GM12892 (cell line): Measurements from ENCODE around the gene FOXK2. TPM values are rescaled to one million over a fixed set of nuclear protein-coding genes. Genes with fewer than 3 reads are reported as not detected.

Experiments
- DNase-seq: peaks from one replicate; pipeline ENCODE4 v3.0.0; 2011; ENCODE audit not compliant: insufficient read length
- FAIRE-seq: peaks from 2 replicates; lab custom pipeline; 2011; peaks lifted over from hg19 to GRCh38; lab: Jason Lieb, UNC
- POLR2A ChIP-seq: IDR thresholded peaks from 2 replicates; pipeline ENCODE4 v1.6.1; 2011; ENCODE audit warnings: low read depth, low read length, control low read depth
- POLR2AphosphoS5 ChIP-seq: IDR thresholded peaks from 2 replicates; pipeline ENCODE4 v1.6.1; 2011; ENCODE audit warnings: low read depth, low read length, control low read depth
- TAF1 ChIP-seq: IDR thresholded peaks from 2 replicates; pipeline ENCODE4 v1.6.1; 2011; ENCODE audit warnings: low read depth, mild to moderate bottlenecking, control low read depth, low read length, borderline replicate concordance
- polyA plus RNA-seq: library from polyadenylated mRNA; unstranded; fragments of >200 nt; gene quantifications from one replicate; pipeline ENCODE4 v1.2.1, GENCODE V29; 2012; ENCODE audit warnings: missing spikeins, inconsistent platforms; ENCODE audit not compliant: missing spikeins

The FOXK2 gene
- 22.8 TPM for polyA plus RNA-seq

DNA sequence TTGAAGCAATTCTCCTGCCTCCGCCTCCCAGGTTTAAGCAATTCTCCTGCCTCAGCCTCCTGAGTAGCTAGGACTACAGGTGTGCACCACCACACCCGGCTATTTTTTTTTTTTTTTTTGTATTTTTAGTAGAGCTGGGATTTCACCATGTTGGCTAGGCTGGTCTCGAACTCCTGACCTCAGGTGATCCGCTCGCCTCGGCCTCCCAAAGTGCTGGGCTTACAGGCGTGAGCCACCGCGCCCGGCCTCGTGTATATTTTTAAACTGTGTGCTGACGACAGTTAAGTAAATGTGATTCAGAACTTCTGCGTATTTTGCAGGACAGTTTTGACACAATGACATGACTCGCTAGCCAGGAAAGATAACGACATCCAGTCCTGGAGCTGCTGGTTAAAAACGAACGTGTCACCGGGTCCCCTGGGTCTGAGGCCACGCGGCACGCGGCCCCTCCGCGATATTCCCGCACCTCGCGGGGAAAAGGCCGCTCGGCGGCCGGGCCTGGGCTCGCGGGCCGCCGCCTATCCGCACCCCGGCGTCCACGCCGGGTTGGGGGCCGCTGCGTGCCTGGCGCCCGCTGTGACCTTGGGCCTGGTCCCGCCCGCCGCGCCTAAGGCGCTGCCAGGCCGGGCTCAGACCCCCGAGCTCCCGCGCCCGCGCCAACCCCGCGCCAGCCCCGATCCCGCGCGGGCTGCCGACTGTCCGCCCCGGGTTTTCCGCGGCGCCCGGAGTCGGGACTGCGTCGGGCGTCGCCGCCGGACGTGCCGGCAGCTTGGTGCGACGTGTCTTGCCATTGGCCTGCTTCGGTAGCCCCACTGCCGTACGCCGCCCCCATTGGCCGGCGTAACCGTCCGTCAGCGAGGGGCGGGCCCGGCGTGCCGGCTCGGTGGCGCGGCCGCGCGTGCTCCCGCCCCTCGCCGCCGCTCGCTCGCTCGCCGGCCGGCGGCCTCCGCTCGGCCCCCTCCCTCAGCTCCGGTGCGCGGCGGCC, at the start of gene FOXK2:
TSS of gene FOXK2 (plus strand) at position 907 of the 985 bp plus-strand sequence. CDS start 157 bp downstream, outside the sequence.
- TF ChIP-seq POLR2A (peak; percentile 81), POLR2AphosphoS5 (peak; percentile 64), TAF1 (no peak)
- peak; percentile 98 for DNase-seq
- FAIRE-seq, result peak; percentile 100

DNA sequence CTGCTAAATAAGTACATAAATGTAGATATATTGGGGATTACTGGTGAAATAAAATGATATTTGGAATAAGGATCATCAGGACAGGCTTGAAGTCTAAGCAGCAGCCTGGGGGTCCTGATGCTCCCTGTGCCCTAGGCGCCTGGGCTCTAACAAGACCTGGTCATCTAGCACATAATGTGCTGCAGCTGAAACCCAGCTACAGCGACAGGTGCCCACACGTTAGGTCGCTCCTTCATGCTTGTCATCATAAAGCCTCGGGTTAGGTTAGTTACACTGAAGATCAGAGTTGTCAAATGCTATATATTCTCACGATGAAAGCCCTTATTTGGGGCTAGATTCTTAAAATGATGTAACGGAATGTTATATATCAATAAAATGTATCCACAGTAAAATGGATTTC, 49.5 kb upstream of the FOXK2 start:
- DNase-seq (no peak), FAIRE-seq (no peak)
- no peak for TF ChIP-seq POLR2AphosphoS5
- no peak for TF ChIP-seq TAF1
- TF ChIP-seq POLR2A, result no peak

DNA sequence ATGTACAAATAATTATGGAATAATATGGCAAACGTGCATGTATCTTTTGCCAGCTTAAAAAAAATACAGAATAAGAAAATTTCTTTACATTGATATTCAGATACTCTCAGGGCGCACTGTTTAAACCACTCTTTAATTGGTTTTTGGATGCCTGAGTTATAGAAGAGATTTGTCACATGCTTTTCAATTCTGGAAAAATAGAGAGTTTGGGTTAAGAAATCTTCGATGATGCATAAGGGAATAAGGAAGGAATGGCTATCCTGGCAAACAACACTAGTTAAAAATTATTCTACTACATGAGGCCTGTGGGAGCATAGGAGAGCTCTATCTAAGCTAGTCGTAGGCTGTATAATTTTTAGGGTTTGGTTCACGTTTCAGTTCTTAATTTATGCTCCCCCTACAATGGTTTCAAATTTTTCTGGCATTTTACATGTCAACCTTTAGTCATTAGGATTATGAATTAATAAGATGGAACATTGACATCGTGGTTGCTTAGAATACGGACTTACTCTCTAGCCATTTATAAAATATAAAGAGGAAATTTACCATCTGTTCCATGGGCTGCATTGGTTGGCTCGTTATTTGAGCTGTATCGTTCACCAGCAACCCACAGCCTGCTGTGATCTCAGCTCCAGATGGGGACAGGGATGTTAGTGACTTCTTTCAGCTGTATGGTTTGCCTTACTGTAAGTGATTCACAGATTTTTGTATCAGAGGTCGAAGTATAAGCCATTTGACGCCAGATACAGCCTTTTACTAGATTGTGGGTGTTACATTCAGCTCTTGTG, 45.1 kb upstream of the FOXK2 start:
- DNase-seq (no peak), FAIRE-seq (no peak)
- TF ChIP-seq POLR2AphosphoS5 (no peak), TAF1 (no peak), POLR2A (no peak)

DNA sequence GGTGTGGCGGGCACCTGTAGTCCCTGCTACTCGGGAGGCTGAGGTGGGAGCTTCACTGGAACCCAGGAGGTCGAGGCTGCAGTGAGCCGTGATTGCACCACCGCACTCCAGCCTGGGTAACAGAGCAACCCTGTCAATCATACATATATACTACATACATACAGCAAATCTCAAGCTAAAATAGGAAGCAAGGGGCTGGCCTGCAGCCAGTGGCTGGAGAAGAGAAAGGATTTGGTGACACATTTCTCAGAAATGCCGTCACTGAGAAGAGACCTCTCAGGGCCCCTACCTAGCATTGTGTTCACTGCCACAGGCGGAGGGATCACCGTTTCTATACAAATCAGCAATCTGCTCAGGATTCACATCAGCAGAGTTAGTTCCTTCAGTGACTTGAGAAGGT, 44.1 kb upstream of the FOXK2 start:
- DNase-seq (no peak), FAIRE-seq (no peak)
- TF ChIP-seq POLR2A (no peak), TAF1 (no peak), POLR2AphosphoS5 (no peak)

DNA sequence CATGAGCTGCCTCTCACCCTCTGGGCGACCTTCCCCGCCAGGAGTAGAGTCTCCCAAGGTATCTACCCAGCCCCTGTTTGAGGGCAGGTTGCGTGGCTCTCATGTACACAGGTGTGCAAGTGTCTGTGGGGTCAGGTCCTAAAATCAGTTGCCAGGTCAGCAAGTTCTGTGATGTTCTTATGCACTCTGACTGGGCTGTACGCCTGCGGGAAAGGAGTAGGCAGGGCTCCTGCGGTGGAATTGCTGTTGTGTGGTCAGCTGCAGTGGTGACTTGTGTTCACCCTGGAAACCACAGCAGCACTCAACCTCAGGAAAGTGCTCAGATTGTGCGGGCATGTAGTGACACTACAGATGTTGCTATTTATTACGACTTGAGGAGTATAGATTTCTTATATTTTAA, 41.6 kb upstream of the FOXK2 start:
- DNase-seq, result no peak
- TF ChIP-seq POLR2A, result no peak
- no peak for TF ChIP-seq TAF1
- TF ChIP-seq POLR2AphosphoS5, result no peak
- no peak for FAIRE-seq

DNA sequence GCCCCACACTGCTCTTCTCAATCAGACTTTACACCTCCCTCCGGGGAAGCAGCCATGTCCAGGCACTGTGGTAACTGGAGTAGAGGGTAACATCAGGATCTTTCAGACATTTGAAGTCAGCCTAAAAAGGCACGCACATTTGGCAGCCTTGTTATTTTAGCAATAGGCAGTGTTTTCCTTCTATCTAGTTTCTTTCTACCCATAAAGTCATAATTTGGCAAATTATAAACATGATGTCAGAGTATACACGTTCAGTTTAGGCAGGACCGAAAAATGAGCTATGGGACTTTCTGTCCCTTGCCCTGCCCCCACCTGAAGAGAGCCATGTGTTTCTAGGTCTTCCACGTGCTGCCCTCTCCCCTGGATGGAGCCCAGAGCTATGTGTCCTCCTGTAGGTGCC, 39.9 kb upstream of the FOXK2 start:
- FAIRE-seq (no peak), DNase-seq (no peak)
- TF ChIP-seq TAF1 (no peak), POLR2A (no peak), POLR2AphosphoS5 (no peak)

DNA sequence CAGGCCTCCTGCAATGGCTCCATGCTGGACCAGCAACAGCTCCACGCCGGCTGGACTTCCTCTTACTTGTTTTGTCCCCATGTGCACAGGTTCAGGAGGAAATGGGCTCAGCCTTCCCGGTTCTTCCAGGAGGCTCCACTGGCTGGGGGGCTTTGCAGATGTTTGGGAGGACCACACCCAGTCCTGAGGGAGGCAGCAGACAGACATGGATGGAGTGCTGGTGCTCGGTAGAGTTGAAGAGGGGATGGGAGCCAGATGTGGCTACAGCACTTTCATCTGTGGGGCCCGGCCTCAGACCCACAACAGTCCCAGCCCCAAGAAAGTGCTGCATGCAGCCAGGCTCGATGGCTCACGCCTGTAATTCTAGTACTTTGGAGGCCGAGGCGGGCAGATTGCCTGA, 39.2 kb upstream of the FOXK2 start:
- no peak for FAIRE-seq
- no peak for TF ChIP-seq TAF1
- TF ChIP-seq POLR2A, result no peak
- TF ChIP-seq POLR2AphosphoS5, result no peak
- DNase-seq, result no peak

DNA sequence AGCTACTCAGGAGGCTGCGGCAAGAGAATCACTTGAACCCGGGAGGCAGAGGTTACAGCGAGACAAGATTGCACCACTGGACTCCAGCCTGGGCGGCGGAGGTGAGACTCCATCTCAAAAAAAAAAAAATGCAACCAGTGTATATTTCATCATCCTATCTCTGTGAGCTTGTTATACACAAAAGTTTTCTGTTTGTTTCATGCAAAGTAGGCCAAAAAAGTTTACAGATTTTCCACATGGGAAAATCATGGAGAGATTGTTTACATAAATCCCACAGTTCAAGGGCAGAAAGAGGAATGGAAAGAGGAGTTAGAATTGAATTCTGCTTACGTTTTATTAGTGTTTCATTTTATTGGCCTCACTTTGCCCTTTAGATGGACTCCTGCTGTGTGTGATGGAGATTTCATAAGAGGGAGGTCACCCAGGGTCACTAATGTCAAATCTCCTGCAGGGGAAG, 36.3 kb upstream of the FOXK2 start:
- FAIRE-seq, result no peak
- no peak for DNase-seq
- no peak for TF ChIP-seq POLR2A
- no peak for TF ChIP-seq TAF1

DNA sequence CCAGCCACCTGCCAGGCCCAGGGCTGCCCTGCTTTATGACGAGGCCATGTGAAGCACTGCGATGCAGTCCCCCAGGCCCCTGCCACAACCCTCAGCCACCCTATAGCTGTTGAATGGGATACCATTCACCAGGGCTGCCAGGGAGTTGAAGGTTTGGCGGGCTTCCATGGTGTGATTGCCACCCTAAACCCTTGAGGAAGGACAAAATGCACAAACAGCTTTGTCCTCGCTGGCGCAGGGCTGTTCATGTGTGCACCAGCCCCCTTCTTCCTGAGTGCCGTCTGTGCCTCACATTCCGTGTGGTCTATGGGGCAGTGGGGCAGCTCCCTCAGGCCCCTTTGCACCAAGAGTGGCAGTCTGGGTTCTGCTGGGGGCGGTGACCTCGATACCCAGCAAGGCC, 35.7 kb upstream of the FOXK2 start:
- DNase-seq (no peak), FAIRE-seq (no peak)
- no peak for TF ChIP-seq TAF1
- no peak for TF ChIP-seq POLR2A
- TF ChIP-seq POLR2AphosphoS5, result no peak

DNA sequence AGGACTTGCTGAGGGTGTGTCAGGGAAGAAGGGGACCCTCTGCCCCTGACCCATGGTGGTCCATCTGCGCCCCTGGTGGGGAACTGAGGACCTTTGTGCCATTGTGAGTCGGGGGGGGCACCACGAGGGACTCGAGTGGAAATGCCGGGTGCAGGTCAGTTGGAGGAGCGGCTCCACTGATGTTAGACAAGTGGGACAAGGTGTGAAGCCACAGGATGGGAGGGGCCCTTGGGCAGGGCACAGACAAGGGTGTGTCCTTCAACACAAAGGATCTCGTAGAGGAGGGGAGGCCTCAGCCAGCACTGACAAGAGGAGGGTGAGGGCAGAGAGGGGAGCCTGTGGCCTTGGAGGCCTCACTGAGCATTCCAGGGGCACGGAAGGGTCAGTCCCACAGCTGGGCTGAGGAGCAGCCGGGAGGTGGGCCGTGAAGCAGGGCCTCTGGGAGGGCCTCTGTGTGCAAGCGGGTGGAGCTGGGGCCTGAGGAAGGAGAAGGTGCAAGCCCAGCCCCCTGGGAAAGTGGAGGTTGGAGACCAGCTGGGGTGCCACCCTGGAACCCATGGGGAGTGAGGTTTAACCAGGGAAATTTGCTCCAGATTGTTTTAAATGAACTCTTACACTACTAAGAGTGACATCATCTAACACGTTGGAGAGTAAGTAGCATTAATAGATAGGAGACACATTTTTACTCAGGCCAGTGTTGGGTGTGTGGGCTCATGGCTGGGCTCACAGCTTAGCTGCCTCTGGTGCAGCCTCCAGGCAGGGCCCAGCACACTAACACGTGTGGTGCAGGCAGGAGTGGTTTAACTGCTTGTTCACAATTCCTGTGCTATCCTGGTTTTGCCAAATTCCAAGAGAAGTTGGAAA, 33.1 kb upstream of the FOXK2 start:
- no peak for FAIRE-seq

DNA sequence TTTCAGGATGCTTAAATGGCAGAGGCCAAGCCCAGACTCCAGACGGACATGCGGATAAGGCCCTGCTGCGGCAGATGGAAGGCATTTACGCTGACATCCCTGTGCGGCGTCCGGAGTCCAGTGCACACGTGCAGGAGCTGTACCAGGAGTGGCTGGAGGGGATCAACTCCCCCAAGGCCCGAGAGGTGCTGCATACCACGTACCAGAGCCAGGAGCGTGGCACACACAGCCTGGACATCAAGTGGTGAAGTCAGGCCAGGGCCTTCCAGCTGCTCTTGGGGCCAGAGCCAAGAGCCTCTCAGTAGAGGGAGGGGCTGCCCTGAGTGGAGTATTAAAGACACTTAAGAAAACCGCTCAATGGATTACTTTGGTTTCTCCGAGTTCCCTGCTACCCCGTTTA, 31.6 kb upstream of the FOXK2 start:
- DNase-seq, result no peak
- no peak for FAIRE-seq
- TF ChIP-seq POLR2AphosphoS5 (no peak), POLR2A (no peak), TAF1 (no peak)

More for the DNA sequence above, 33.1 kb upstream of the FOXK2 start:
- TF ChIP-seq POLR2AphosphoS5 (no peak), POLR2A (no peak), TAF1 (no peak)
- no peak for DNase-seq

DNA sequence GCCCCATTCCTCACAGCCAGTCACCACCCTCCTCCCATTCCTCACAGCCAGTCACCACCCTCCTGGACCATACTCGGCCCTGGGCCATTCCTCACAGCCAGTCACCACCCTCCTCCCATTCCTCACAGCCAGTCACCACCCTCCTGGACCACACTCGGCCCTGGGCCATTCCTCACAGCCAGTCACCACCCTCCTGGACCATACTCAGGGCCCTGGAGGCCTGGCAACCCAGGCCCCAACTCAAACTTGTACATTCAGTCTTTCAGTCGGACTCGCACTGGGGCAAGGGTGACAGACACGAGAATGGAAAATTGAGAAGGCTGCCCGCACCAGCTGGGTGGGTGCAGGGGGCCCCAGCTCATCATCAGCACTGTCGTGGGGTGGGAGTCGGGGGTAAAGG, 30.4 kb upstream of the FOXK2 start:
- FAIRE-seq, result no peak
- TF ChIP-seq POLR2A (no peak), POLR2AphosphoS5 (no peak), TAF1 (no peak)
- no peak for DNase-seq
